Measurements from ENCODE around the gene FAF1.
"Not testable (repeated sequence)": the region's sequence is repeated elsewhere in the genome, so short reads cannot be mapped to it uniquely, and the experiment has no call there.

The FAF1 gene

DNA sequence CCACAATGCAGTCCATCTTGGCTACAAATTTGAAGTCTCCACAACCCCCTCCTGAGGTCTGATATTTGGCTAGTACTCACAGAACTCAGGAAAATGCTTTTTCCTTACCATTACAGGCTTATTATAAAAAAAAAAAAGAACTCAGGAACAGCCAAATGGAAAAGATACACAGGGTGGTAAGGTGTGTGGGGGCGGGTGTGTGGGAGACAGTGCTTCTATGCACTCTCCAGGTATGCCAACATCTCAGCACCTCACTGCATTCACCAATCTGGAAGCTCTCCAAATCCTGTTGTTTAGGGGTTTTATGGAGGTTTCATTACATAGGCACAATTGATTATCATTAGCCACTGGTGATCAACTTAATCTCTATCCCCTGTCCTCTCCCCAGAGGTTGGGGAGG is 126.9 kb downstream of the FAF1 start:
- no peak for DNase-seq

DNA sequence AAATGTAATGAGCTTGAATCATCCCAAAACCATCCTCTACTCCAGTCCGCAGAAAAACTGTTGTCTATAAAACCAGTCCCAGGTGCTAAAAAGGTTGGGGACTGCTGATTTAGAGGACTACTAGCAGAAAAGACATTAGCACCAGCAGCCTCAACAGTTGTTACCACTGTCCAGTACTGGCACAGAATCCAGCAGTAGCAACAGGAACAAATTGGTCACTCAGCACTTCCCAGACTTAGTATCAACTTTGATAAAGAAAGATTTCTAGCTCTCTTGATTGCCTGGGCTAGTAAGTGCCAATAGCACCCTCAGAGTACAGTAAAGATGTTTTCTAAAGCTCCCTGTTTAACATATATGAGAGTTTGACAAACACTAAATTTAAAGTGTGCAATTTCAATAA is 127.9 kb downstream of the FAF1 start:
- DNase-seq = no peak

DNA sequence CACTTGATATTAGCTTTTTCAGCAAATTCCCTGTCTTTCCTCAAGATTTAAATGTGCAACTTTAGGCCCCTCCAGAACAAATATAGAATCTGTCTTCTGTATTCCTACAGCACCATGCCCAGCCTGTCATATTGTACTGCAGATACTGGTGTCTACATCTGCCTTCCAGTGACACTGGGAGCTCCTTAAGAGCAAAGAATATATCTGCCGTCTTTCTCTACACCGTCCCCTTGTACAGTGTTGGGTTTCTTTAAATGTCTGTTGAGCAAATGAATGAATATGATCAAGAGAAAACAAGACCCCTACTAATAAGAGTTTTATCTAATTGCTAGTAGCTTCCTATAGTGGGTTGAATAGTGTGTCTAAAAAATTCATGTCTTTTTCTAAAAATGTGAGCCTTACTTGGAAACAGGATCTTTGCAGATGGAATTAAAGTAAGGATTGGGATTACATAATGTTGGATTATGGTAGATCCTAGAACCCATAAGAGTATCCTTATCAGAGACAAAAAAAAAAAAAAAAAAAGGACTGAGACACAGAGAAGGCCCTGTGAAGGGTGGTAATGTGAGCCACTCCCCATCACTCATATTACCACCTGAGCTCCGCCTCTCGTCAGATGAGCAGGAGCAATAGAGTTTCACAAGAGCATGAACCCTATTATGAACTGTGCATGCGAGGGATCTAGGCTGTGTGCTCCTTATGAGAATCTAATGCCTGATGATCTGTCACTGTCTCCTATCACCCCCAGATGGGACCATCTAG is 128.6 kb downstream of the FAF1 start:
- no peak for DNase-seq

DNA sequence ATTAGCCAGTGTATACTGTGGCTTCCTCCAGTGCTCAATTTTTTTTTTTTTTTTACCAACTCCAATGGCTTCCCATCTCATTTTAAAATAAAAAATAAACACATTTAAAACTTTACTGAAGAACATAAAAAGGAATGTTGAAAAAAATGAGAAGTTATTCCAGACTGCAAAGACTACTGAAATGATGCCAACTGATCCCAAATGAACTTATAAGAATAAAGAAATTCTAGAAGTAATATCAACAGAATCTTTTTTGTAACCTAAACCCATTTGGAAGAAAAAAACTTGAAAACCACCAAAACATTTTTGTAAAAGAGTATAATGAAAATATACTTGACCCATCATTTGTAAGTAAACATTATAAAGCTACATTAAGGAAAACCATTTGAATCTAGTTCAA is 129.4 kb downstream of the FAF1 start:
- no peak for DNase-seq

DNA sequence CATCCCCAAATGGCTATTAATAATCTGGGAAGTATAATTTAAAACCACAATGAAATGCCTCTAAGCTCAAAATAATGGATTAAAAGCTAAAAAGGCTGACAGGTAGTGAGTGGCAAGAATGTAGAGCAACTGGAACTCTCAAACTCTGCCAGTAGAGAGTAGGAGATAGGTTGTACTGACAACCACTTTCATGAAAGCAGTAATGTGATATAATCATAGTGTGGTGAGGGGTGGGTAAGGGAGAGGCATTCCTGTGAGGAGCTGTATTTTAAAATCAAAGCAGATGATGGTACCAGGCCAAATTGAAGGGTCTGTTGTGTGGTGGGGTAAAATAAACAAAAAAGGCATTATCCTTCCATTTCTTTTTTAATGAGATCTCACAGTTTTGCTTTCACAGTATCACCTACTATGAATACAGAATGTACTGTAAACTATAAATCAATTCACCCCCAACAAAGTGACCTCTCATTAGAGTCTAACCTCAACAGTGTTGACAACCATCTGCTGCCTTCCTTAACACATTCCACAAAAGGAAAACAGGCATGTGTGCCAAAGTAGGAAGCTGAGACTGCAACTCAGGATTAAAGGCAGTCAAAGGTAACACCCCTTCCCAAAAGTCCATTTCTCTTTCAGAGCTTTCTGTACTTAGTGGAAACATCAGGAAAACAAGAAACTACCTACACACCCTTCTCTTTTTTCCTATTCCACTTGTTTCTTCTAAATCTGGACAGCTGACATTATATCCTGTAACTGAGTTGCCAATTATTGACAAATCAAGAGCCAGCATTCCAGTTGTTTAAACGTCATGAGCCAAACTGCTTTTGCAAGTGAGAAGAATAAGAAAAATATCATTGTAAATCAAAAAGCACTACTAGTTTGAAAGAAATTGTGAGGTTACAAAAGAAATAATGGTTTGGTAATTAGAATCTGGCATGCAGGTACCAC is 130.8 kb downstream of the FAF1 start:
- DNase-seq = no peak

DNA sequence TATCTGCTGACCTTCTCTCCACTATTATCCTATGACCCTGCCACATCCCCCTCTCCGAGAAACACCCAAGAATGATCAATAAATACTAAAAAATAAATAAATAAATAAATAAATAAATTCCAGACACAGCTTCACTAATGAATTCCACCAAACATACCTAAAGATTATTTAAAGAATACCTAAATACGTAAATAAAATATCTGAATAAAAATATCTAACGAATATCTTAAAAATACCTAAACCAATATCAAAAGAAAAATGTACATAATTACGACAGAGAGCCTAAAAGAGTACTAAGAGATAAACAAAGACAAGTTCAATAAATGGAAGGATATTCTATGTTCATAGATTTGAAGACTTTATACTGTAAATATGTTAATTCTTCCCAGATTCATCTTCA is 132.5 kb downstream of the FAF1 start:
- no peak for DNase-seq

DNA sequence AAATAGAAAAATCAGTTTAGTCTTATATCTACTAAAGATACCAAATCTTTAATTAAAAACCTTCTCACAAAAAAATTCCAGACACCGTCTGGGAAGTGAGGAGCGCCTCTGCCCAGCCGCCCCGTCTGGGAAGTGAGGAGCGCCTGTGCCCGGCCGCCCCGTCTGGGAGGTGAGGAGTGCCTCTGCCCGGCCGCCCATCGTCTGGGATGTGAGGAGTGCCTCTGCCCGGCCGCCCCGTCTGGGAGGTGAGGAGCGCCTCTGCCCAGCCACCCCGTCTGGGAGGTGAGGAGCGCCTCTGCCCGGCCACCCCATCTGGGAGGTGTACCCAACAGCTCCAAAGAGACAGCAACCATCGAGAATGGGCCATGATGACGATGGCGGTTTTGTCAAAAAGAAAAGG is 133.3 kb downstream of the FAF1 start:
- DNase-seq = not testable (repeated sequence)

DNA sequence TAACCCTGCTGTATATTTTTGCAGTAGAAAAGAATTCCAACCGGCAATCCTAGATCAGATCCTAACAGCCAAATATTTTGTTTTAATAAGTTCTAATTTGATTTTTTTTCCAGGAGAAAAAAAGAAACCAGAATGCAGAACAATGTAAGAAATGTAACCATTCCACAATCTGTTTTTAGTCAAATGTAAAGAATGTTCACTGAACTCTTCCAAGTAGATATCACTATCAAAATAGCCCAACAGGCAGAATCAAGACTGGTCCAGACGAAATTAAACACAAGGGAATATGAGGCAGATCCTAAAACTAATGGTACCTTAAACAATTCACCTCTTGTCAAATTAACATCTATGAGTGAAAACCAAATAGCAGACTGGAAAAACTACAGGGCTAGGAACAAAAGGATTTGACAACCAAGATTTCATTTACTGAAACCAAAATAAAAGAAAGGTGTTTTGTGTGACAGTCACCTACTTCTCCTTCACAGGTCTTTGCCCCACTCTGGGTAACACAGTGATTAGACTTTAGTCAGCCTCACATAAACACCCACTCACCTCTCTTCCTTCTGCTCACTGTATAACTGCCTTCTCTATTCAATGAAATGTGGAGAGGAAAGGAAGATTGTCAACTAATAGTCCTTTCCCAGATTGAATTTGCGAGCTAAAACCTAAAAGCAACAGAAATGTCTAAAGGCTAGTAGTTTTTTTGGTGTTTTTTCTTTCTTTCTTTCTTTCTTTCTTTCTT is 137.9 kb downstream of the FAF1 start:
- DNase-seq = no peak

DNA sequence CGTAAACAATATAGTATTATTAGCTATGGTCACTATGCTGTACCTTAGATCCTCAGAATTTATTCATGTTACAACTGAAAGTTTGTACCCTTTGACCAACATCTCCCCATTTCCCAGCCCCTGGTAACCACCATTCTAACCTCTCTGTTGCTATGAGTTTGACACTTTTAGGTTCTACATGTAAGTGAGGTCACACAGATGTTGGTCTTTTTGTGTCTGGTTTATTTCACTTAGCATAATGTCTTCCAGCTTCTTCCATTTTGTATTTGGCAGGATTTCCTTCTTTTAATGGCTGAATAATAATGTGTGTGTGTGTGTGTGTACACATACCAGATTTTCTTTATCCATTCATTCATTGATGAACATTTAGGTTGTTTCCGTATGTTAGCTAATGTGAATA is 139.5 kb downstream of the FAF1 start:
- DNase-seq = no peak

DNA sequence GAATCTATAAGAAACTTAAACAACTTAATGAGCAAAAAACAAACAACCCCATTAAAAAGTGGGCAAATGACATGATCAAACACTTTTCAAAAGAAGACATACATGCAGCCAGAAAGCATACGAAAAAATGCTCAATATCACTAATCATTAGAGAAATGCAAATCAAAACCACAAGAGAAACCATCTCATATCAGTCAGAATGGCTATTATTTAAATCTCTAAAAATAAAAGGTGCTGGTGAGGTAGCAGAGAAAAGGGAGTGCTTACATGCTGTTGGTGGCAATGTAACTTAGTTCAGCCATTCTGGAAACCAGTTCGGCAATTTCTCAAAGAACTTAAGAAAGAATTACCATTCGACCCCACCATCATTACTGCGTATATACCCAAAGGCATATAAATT is 147.7 kb downstream of the FAF1 start:
- DNase-seq = no peak

DNA sequence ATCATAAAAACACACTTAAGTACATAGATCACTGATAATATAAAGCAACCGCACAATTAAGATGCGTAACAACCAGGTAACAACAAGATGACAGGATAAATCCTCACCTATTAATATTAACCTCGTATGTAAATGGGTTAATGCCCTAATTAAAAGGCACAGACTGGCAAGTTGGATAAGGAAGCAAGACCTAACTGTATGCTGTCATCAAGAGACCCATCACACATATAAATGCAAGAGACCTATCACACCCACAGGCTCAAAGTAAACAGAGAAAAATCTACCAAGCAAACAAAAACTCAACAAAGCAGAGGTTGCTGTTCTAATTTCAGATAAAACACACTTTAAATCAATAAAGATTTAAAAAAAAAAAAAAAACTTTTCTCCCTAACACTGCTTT is 151.8 kb downstream of the FAF1 start:
- DNase-seq = no peak

DNA sequence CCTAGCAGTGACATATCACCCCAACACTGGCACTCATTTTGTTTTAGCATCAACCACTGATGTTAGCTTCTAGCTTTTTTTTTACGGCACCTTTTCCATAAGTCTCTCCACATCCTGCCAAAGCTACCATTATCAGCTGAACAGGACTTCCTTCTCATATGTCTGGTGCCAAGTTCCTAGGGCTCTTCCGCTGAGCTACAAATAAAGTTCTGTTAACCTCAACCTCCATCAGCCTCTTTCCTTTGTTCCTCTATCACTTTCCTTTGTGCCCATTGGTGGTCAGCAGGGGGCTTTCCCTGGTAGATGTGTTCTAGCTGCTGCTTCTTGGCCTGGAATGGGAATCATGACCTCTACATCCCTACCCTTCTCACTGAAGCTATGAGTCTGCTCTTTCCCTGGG is 163.8 kb downstream of the FAF1 start:
- DNase-seq = no peak

DNA sequence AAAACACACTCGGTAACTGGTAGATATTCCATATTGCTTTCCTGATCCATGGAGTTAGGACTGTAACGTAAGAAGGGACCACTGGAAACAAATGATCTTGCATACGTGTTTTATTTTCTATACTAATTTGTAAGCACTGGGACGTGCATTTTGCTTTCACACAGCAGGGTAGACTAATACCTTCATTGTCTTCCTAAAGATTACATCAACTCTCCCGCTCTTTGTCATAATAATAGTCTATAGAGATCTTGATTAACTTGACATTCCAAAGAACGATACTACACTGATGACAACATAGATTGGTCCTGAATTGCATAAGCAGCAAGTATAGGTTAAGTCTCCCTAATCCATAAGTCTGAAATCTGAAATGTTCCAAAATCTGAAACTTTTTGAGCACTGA is 166.5 kb downstream of the FAF1 start:
- DNase-seq = no peak

DNA sequence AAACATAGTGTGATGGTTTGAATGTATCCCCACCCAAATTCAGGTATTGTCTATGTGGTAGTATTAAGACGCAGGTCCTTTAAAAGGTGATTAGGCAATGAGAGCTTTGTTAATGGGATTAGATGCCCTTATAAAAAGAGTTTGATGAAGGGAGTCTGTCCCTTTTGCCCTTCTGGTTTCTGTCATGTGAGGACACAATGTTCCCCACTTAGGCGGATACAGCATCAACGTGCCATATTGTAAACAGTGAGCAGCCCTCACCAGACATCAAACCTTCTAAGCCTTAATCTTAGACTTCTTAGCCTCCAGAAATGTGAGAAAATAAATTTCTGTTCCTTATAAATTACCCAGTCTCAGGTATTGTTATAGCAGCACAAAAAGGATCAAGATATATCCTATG is 172.8 kb downstream of the FAF1 start:
- no peak for DNase-seq

DNA sequence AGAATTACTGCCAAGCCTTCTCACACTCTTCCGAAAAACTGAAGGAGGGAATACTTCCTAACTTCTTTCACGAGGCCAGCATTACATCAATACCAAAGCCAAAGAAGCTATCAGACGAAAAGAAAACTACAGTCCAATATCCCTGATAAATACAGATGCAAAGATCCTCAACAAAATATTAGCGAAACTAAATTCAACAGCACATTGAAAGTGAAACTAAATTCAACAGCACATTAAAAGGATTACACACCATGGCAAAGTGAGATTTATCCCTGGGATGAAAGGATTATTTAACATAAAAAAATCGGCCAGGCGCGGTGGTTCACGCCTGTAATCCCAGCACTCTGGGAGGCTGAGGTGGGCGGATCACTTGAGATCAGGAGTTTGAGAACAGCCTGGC is 176.8 kb downstream of the FAF1 start:
- DNase-seq = no peak

DNA sequence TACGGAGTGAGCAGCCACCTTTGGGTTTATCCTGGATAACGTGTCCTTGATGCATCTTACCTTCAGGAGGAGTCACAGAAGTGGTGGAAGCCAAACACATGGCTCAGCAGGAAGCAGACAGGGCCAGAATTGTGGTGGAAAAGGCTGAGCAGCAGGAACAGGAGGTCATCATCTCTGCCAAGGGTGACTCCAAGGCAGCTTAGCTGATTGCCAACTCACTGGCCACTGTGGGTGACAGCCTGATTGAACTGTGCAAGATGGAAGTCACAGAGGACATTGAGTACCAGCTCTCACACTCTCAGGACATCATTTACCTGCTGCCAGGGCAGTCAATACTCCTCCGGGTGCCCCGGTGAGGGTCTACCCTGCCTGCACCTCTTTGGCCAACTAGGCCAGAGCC is 179.3 kb downstream of the FAF1 start:
- no peak for DNase-seq

DNA sequence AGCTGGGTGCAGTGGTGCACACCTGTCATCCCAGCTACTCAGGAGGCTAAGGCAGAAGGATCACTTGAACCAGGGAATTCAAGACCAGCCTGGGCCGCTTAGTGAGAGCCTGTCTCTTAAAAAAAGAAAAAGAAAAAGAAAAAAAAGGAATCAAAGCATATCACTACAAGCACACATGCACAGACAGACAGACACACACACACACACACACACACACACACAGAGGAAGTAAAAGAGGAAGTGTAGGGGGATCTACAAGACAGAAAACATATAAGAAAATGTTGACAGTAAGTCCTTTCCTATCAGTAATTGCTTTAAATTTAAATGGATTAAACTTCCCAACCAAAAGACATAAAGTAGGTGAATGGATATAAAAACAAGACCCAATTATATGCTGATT is 180.3 kb downstream of the FAF1 start:
- DNase-seq = no peak

DNA sequence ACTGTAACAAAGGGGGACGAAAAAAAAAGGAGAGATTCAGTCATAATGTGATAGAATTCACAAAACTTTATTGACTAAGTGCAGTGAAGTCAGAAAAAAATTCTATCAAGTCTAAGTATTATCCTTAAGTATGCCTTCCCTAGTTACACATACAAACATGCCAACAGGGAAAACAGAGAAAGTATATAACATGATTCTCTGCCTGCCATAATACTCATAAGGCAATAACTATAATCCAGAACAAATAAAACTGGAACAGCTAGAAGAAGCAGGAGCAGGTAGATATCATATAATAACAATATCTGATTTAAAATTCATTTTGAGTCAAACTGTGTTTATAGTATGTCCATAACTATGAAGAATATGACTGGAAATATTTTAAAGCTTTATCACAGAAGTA is 184.3 kb downstream of the FAF1 start:
- DNase-seq = no peak

DNA sequence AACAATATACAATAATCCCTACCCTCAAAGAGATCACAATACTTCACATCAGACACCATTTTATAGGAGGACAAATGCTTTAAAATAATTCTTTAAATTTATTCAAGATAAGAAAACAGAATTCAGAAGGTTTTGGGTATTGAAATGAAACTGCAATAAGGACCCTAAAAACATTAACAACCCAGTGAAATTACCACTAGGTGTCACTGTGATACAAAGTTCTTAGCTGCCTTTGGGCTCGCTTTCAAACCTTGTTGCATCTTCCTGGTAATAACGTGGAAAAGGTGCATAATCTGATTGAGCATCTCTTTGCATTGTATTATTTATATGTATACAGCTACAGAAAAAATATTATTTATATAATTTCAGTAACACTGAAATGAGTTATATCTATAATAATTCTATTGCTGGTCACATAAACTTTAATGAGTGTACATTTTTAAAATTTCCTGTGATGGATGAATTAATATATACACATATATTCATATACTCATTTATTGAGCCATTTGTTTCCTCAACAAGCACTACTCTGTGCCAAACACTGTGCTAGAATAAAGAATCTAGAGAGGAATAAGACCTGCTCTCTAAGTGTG is 185.2 kb downstream of the FAF1 start:
- no peak for DNase-seq

DNA sequence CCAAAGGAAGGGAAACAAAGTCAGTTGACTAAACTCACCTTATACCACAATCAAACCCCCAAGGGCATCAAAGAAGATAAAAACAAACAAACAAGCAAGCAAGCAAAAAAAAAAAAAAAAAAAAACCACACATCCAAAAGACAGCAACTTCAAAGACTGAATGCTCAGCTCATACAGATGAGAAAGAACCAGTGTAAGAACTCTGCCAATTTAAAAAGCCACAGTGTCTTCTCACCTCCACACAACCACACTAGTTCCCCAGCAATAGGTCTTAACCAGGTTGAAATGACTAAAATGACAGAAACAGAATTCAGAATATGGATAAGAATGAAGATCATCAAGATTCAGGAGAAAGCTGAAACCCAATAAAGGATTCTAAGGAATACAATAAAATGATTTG is 193.4 kb downstream of the FAF1 start:
- DNase-seq = no peak

DNA sequence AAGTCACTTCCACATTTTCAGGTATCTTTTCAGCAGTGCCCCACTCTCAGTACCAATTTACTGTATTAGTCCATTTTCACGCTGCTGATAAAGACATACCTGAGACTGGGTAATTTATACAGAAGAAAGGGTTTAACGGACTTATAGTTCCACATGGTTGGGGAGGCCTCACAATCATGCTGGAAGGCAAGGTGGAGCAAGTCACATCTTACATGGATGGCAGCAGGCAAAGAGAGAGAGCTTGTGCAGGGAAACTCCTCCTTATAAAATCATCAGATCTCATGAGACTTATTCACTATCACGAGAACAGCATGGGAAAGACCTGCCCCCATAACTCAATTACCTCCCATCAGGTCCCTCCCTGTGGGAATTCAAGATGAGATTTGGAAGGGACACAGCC is 203.5 kb downstream of the FAF1 start:
- not testable (repeated sequence) for DNase-seq

DNA sequence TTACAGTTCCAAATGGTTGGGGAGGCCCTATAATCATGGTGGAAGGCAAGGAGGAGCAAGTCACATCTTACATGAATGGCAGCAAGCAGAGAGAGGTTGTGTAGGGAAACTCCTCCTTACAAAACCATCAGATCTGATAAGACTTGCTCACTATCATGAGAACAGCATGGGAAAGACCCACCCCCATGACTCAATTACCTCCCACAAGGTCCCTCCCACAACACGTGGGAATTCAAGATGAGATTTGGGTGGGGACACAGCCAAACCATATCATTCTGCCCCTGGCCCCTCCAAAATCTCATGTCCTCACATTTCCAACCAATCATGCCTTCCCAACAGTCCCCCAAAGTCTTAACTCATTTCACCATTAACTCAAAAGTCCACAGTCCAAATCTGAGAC is 205.3 kb downstream of the FAF1 start:
- not testable (repeated sequence) for DNase-seq

DNA sequence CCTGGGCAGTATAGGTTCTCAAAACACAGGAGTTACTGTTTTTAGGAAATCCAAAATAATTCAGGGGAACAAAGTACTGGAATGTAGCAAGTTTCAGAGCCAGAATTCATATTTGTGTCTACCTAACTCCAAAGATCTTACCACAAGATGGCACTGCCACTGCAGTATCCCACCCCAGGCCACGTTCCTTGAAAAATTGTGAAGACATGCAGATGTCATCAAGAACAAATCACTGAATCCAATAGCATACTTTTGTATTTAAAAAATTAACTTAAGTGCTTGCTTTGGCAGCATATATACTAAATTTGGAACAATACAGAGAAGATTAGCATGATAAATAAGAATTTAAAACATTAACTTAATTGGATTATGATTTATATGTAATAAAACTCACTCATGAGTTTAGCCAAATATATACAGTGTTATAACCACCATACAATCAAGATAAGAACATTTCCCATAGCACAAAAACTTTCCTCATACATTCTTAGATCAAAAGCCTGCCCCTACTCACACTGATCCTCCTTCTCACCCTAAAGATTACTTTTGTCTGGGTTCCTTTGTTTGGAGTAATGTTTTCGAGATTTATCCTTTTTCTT is 209.9 kb downstream of the FAF1 start:
- no peak for DNase-seq
